Esophagus muscularis mucosa (tissue), 3 donors: ENCODE data around the gene MAPK4.

Experiments used
- EP300 ChIP-seq: sonication (generic); formaldehyde crosslinking; IDR thresholded peaks from one replicate; pipeline ENCODE4 v1.6.1; 2017; ENCODE audit warnings: antibody characterized with exemption
- TF ChIP-seq, protein P1 (sequence below), 3 experiments: fragments of 200-600 bp in 2 of 3; fragments of 450-650 bp in 1 of 3; sonication (generic) in 2 of 3; IDR thresholded peaks; one replicate each; pipeline ENCODE4 v1.5.1; 2017 to 2019; ENCODE audit warnings: antibody characterized with exemption in 3 of 3, mild to moderate bottlenecking in 2 of 3, moderate library complexity in 1 of 3

GRCh38 chr18:50620319-50620718 is 60.4 kb downstream of the MAPK4 start:
- TF ChIP-seq EP300: no peak
- TF ChIP-seq, protein P1, sequence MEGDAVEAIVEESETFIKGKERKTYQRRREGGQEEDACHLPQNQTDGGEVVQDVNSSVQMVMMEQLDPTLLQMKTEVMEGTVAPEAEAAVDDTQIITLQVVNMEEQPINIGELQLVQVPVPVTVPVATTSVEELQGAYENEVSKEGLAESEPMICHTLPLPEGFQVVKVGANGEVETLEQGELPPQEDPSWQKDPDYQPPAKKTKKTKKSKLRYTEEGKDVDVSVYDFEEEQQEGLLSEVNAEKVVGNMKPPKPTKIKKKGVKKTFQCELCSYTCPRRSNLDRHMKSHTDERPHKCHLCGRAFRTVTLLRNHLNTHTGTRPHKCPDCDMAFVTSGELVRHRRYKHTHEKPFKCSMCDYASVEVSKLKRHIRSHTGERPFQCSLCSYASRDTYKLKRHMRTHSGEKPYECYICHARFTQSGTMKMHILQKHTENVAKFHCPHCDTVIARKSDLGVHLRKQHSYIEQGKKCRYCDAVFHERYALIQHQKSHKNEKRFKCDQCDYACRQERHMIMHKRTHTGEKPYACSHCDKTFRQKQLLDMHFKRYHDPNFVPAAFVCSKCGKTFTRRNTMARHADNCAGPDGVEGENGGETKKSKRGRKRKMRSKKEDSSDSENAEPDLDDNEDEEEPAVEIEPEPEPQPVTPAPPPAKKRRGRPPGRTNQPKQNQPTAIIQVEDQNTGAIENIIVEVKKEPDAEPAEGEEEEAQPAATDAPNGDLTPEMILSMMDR (IDR thresholded peaks at IDR 0.05): no peak
